Measurements from ENCODE around the gene TAF15. TPM values are rescaled to one million over a fixed set of nuclear protein-coding genes. Genes with fewer than 3 reads are reported as not detected.
A peak's percentile ranks its signal among the peaks of the same experiment; 100 is the strongest.

Gene TAF15
- total RNA-seq, 4 donors from 2014 or later = 55.9 to 79.8 (median 65.4) TPM

DNA sequence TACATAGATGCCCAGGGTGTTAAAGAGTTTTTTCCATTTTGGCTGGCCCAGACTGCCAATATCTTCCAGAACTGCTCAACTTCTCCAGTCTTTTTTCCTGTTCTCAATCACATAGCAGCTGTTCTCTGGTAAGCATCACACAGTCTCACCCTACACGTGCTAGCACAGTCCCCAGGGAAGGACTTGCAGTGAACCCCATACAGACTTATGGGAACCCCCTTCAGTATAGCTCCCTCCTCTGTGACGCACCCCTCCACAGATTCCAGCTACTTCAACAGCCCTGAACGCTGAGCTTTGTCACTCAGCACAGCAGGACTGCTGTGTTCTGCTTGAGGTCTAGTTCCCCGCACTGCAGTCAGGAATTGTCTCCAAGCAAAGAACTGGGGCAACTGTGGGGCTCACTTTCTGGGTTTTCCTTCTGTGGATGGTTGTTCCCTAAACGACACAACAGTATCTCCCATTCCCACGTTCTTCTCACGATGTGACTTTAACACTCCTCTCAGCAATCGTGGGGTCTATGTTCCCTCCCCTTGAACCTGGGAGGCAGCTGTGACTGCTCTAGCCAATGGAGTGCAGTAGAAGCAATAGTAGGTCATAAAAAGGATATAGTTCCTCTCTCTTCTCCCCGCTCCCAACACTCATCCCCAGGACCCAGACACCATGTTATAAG is 17.5 kb upstream of the TAF15 start:
- peaks cover 36 to 49% of the 10 kb centered on the region in 2 donors for H3K4me1 ChIP-seq
- H3K4me3 ChIP-seq (replicated peaks in 1 of 3) = no peak overlapping the region
- no peak for DNase-seq
- H3K27ac ChIP-seq = peak overlapping the region in 1 of 3 donors; percentile 28
- TF ChIP-seq, protein P1, sequence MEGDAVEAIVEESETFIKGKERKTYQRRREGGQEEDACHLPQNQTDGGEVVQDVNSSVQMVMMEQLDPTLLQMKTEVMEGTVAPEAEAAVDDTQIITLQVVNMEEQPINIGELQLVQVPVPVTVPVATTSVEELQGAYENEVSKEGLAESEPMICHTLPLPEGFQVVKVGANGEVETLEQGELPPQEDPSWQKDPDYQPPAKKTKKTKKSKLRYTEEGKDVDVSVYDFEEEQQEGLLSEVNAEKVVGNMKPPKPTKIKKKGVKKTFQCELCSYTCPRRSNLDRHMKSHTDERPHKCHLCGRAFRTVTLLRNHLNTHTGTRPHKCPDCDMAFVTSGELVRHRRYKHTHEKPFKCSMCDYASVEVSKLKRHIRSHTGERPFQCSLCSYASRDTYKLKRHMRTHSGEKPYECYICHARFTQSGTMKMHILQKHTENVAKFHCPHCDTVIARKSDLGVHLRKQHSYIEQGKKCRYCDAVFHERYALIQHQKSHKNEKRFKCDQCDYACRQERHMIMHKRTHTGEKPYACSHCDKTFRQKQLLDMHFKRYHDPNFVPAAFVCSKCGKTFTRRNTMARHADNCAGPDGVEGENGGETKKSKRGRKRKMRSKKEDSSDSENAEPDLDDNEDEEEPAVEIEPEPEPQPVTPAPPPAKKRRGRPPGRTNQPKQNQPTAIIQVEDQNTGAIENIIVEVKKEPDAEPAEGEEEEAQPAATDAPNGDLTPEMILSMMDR (IDR thresholded peaks at IDR 0.05) = no peak
- TF ChIP-seq POLR2A (IDR thresholded peaks at IDR 0.05) = no peak
- H3K27me3 ChIP-seq = no peaks in the 10 kb centered on the region
- H3K9me3 ChIP-seq = no peaks in the 10 kb centered on the region
- H3K36me3 ChIP-seq = no peaks in the 10 kb centered on the region
- WGBS, 2 donors = 72% methylated on average over 9 of the region's 9 CpGs
- intact Hi-C loops (cut with DNase I) = no loop called here

DNA sequence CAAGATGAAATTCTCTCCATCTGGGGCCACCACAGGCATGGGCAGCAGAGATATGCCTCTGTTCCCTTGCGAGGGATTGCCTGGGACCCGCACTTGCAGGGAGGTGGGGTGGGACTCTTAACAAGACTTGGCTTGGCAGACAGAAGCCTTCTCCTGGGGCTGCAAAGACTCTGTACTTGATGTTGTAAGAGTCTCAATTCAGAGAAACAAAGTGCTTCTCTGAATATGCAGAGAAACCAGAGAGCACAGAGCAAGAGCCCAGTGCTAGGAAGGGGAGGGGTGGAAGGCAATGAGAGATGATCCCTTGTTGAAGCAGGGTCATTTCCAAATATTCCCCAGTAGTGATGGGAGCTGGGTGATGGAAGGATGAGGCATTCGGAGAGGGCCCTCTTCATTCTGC is 16.0 kb upstream of the TAF15 start:
- WGBS, 2 donors = 59 to 64% methylated on average over 3 of the region's 3 CpGs
- H3K9me3 ChIP-seq = no peaks in the 10 kb centered on the region
- no peak for DNase-seq
- no peak overlapping the region for H3K27ac ChIP-seq
- no peak overlapping the region for H3K4me3 ChIP-seq (replicated peaks in 1 of 3)
- no peaks in the 10 kb centered on the region for H3K36me3 ChIP-seq
- H3K4me1 ChIP-seq = peaks cover 29 to 37% of the 10 kb centered on the region in 2 donors
- intact Hi-C loops (cut with DNase I) = no loop called here
- no peak for TF ChIP-seq POLR2A (IDR thresholded peaks at IDR 0.05)
- TF ChIP-seq, protein P1 (IDR thresholded peaks at IDR 0.05) = no peak
- no peaks in the 10 kb centered on the region for H3K27me3 ChIP-seq

DNA sequence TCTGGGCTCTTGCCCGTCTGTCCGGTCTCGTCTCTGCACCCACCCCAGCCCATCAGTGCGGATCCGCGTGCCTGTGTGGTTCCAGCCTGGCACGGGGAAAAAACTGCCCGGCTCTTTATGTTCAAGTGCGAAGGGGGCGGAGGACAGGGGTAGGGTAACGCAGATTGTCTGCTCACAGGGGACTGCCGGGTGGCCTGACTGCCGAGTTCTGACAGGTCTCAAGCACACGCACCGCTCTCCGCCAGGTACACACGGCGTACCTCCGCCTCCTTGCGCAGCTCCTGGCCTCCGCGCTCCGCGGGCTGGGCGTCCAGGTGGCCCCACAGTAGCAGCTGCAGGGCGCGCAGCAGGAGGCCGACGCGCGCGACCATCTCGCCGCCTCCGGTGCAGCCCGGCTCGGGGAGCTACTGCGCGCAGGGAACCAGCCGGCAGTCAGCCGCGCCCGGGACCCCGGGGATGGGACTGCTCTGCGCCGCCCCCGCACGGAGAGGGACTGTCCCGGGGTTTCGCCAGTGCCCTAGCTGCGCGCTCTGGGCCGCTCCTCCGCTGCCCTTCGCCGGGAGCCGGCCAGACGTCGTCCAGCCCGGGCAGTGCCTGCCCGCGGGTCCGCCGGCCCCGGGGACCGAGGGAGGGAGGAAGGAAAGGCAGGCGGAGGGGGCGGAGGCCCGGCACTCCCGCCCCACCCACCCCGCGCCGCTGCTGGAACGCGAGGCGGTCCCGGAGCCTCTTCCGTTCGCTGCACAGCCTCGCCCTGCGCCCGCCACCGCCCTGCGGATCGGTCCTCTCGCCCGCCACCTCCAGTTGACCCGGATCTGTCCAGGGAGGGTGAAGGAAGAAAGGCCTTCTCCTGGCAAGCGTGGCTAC is 14.0 kb upstream of the TAF15 start, which contains the start of gene MMP28:
Gene MMP28 (minus strand): TSS at position 635 of the 864 bp plus-strand sequence. CDS start 264 bp downstream, at position 371.
- H3K27ac ChIP-seq = peak within 1 kb of the TSS in 2 of 3 donors; percentile 59 to 71

DNA sequence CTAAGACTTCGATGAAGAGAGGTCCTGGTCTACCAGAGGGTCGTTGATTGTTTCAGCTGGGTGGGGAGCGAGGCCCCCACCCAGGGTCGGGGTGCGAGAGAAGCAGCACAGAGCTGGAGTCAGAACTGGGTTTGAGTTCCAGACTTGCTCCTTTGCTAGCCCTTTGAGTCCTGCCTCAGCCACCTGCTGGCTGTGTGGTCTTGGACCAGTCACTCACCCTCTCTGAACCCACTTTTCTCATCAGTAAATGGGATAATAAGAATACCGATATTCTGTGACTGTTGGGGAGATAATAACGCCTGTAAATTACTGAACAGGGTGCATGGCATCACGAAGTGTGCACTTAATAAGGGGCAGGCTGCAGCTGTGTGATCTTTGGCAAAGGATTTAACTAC is 13.4 kb upstream of the TAF15 start:
- DNase-seq = no peak
- H3K4me3 ChIP-seq (replicated peaks in 1 of 3) = peak overlapping the region in 1 of 3 donors; percentile 51
- intact Hi-C loops (cut with DNase I) = no loop called here
- no peaks in the 10 kb centered on the region for H3K9me3 ChIP-seq
- peaks cover 33 to 44% of the 10 kb centered on the region in 2 donors for H3K4me1 ChIP-seq
- H3K27ac ChIP-seq = peak overlapping the region in 1 of 3 donors; percentile 59
- no peaks in the 10 kb centered on the region for H3K27me3 ChIP-seq
- 46 to 58% methylated on average over 8 of the region's 8 CpGs for WGBS, 2 donors
- H3K36me3 ChIP-seq = no peaks in the 10 kb centered on the region
- TF ChIP-seq, protein P1 (IDR thresholded peaks at IDR 0.05) = no peak
- no peak for TF ChIP-seq POLR2A (IDR thresholded peaks at IDR 0.05)

More for the DNA sequence above, 14.0 kb upstream of the TAF15 start, which contains the start of gene MMP28:
- peak; percentile 53 to 61 for DNase-seq
- WGBS, 2 donors = 0 to 10% methylated on average over 5 to 26 of the region's 89 CpGs
- peak in 1 of 2 donors; percentile 74 for TF ChIP-seq POLR2A (IDR thresholded peaks at IDR 0.05)
- TF ChIP-seq, protein P1 (IDR thresholded peaks at IDR 0.05) = no peak
- H3K27me3 ChIP-seq = no peaks in the 10 kb centered on the region
- H3K4me3 ChIP-seq (replicated peaks in 1 of 3) = peak within 1 kb of the TSS; percentile 31 to 58 (median 51)
- intact Hi-C loops (cut with DNase I) = no loop called here
- no peaks in the 10 kb centered on the region for H3K36me3 ChIP-seq
- peaks cover 26 to 37% of the 10 kb centered on the region in 2 donors for H3K4me1 ChIP-seq
- H3K9me3 ChIP-seq = no peaks in the 10 kb centered on the region

Measured in thyroid gland (tissue), 4 donors.